ENCODE data around the gene TGFB2.

DNA sequence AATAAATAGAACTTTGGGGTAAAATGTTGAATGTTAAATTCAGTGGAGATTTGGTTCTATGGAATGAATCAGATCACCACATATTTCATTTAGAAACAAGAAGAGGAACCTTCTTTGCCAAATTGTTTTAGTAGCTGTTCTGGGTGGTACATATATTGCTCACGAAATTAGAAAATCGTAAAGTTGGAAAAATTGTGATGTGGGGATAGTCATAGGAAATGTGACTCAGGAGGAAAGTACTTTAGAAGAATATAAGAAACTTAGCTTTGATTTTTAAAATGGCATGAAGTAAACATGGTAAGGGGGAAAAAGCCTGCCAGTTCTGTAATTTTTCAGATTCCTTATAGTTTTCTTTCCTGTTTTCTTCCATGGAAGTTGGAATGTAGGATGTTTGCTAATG lies 32.6 kb upstream of the TGFB2 start:
- TF ChIP-seq EZH2phosphoT487 (IDR thresholded peaks at IDR 0.05; ENCODE audit: insufficient read depth, low read depth) (no peak), EZH2 (IDR thresholded peaks at IDR 0.05; ENCODE audit: insufficient read depth, poor library complexity, severe bottlenecking) (no peak)

All from GM23248 (cell line).